Neural cell (in vitro differentiated cells): Measurements from ENCODE around the gene GGCT. TPM values are rescaled to one million over a fixed set of nuclear protein-coding genes. Genes with fewer than 3 reads are reported as not detected.

Source experiments
- H2AFZ ChIP-seq: fragments of 200-600, 300-800 bp; sonication (generic), shearing (Covaris generic); 2 replicates; pipeline ENCODE4 v1.6.0; 2014; ENCODE audit warnings: low read depth, mild to moderate bottlenecking, antibody characterized with exemption, low read length, moderate library complexity
- H3F3A ChIP-seq: fragments of 200-600 bp; shearing (Covaris generic); 2 replicates; pipeline ENCODE4 v1.6.1; 2016; ENCODE audit warnings: mild to moderate bottlenecking, moderate library complexity, mixed read lengths, antibody characterized with exemption, low read length; ENCODE audit not compliant: insufficient read depth, poor library complexity, severe bottlenecking
- H3K27ac ChIP-seq: fragments of 200-600, 300-800 bp; sonication (generic), shearing (Covaris generic); 2 replicates; pipeline ENCODE4 v1.5.1; 2014; ENCODE audit warnings: mild to moderate bottlenecking, low read length, moderate library complexity
- H3K27me3 ChIP-seq: fragments of 300-800, 200-600 bp; sonication (generic), shearing (Covaris generic); 2 replicates; pipeline ENCODE4 v1.6.0; 2014; ENCODE audit warnings: mild to moderate bottlenecking, low read depth, low read length, moderate library complexity; ENCODE audit not compliant: insufficient read depth
- H3K36me3 ChIP-seq: fragments of 300-800, 200-600 bp; sonication (generic), shearing (Covaris generic); 2 replicates; pipeline ENCODE4 v1.5.1; 2014; ENCODE audit warnings: mild to moderate bottlenecking, antibody characterized with exemption, low read length, moderate library complexity; ENCODE audit not compliant: insufficient read depth
- H3K4me2 ChIP-seq: fragments of 300-800, 200-600 bp; sonication (generic), shearing (Covaris generic); 2 replicates; pipeline ENCODE4 v1.6.0; 2014; ENCODE audit warnings: mild to moderate bottlenecking, low read length
- H3K4me3 ChIP-seq: fragments of 300-800, 200-600 bp; sonication (generic), shearing (Covaris generic); 2 replicates; pipeline ENCODE4 v1.5.1; 2014; ENCODE audit warnings: mild to moderate bottlenecking, low read length, moderate library complexity
- H3K79me2 ChIP-seq: fragments of 200-600 bp; shearing (Covaris generic); replicated peaks from 2 replicates; pipeline ENCODE4 v1.6.0; 2014; ENCODE audit warnings: mild to moderate bottlenecking, low read length, moderate library complexity; ENCODE audit not compliant: insufficient read depth
- H3K9ac ChIP-seq: fragments of 300-800, 200-600 bp; sonication (generic), shearing (Covaris generic); 2 replicates; pipeline ENCODE4 v1.6.1; 2016; ENCODE audit warnings: mild to moderate bottlenecking, low read length, mixed read lengths
- H3K9me2 ChIP-seq: fragments of 200-600 bp; shearing (Covaris generic); 2 replicates; pipeline ENCODE4 v1.6.1; 2016; ENCODE audit warnings: mild to moderate bottlenecking, low read length, mixed read lengths; ENCODE audit not compliant: insufficient read depth
- H3K9me3 ChIP-seq: fragments of 200-600, 300-800 bp; sonication (generic), shearing (Covaris generic); 2 replicates; pipeline ENCODE4 v1.6.1; 2016; ENCODE audit warnings: mild to moderate bottlenecking, mixed run types, low read length, moderate library complexity, mixed read lengths
- H4K20me1 ChIP-seq: fragments of 200-600 bp; shearing (Covaris generic); 2 replicates; pipeline ENCODE4 v1.6.1; 2016; ENCODE audit warnings: mild to moderate bottlenecking, mixed run types; ENCODE audit not compliant: insufficient read depth
- EP300 ChIP-seq: fragments of 450-650 bp; conservative IDR thresholded peaks from 2 replicates; pipeline ENCODE4 v1.6.1; 2014; ENCODE audit warnings: antibody characterized with exemption, mild to moderate bottlenecking, moderate library complexity; ENCODE audit not compliant: poor library complexity, severe bottlenecking
- EZH2 ChIP-seq: fragments of 200-600, 300-800 bp; shearing (Covaris generic), sonication (generic); IDR thresholded peaks from 2 replicates; pipeline ENCODE4 v1.6.1; 2014; ENCODE audit warnings: antibody characterized with exemption, low read length, borderline replicate concordance, mild to moderate bottlenecking; ENCODE audit not compliant: insufficient read depth, poor library complexity, severe bottlenecking
- MXI1 ChIP-seq: fragments of 450-650 bp; conservative IDR thresholded peaks from 2 replicates; pipeline ENCODE4 v1.6.1; 2014; ENCODE audit warnings: antibody characterized with exemption, mild to moderate bottlenecking; ENCODE audit not compliant: poor library complexity, severe bottlenecking
- POLR2AphosphoS5 ChIP-seq: IDR thresholded peaks from 2 replicates; pipeline ENCODE4 v1.6.1; 2012
- RAD21 ChIP-seq: fragments of 450-650 bp; conservative IDR thresholded peaks from 2 replicates; pipeline ENCODE4 v1.6.1; 2014; ENCODE audit warnings: antibody characterized with exemption, mild to moderate bottlenecking, moderate library complexity
- REST ChIP-seq: IDR thresholded peaks from 2 replicates; pipeline ENCODE4 v1.6.1; 2012; ENCODE audit warnings: borderline replicate concordance
- SMC3 ChIP-seq: fragments of 450-650 bp; conservative IDR thresholded peaks from 2 replicates; pipeline ENCODE4 v1.6.1; 2014; ENCODE audit warnings: antibody characterized with exemption, mild to moderate bottlenecking, moderate library complexity; ENCODE audit not compliant: poor library complexity
- TAF1 ChIP-seq: IDR thresholded peaks from 2 replicates; pipeline ENCODE4 v1.6.1; 2012; ENCODE audit warnings: low read depth
- polyA plus RNA-seq: library from polyadenylated mRNA; depleted of rRNA; stranded (reverse); fragments of >200 nt; gene quantifications from 2 replicates; pipeline ENCODE4 v1.2.3, GENCODE V29; 2014
- TF ChIP-seq, protein P1 (sequence below): fragments of 450-650 bp; IDR thresholded peaks from 2 replicates; pipeline ENCODE4 v1.5.1; 2014; ENCODE audit warnings: antibody characterized with exemption, mild to moderate bottlenecking, moderate library complexity; ENCODE audit not compliant: poor library complexity, severe bottlenecking

The GGCT gene
- polyA plus RNA-seq, 1 donor from 2014 or later = 39.8 TPM

GRCh38 chr7:30450983-30451497 lies 53.6 kb downstream of the GGCT start:
- Histone ChIP-seq H3K36me3 (no peaks in the 10 kb centered on the region), H4K20me1 (no peaks in the 10 kb centered on the region), H3K4me3 (no peak overlapping the region), H2AFZ (no peak overlapping the region), H3K9me3 (no peaks in the 10 kb centered on the region), H3K79me2 (no peaks in the 10 kb centered on the region), H3K9ac (no peak overlapping the region), H3K4me2 (no peak overlapping the region), H3F3A (no peaks in the 10 kb centered on the region), H3K27me3 (no peaks in the 10 kb centered on the region), H3K27ac (no peak overlapping the region), H3K9me2 (no peaks in the 10 kb centered on the region)
- TF ChIP-seq, protein P1, sequence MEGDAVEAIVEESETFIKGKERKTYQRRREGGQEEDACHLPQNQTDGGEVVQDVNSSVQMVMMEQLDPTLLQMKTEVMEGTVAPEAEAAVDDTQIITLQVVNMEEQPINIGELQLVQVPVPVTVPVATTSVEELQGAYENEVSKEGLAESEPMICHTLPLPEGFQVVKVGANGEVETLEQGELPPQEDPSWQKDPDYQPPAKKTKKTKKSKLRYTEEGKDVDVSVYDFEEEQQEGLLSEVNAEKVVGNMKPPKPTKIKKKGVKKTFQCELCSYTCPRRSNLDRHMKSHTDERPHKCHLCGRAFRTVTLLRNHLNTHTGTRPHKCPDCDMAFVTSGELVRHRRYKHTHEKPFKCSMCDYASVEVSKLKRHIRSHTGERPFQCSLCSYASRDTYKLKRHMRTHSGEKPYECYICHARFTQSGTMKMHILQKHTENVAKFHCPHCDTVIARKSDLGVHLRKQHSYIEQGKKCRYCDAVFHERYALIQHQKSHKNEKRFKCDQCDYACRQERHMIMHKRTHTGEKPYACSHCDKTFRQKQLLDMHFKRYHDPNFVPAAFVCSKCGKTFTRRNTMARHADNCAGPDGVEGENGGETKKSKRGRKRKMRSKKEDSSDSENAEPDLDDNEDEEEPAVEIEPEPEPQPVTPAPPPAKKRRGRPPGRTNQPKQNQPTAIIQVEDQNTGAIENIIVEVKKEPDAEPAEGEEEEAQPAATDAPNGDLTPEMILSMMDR = no peak
- TF ChIP-seq SMC3 (no peak), EZH2 (no peak), TAF1 (no peak), POLR2AphosphoS5 (no peak), RAD21 (no peak), MXI1 (no peak), REST (no peak), EP300 (no peak)

- Histone ChIP-seq H2AFZ (no peak overlapping the region), H3K27me3 (no peaks in the 10 kb centered on the region), H3K9me2 (no peaks in the 10 kb centered on the region), H3K4me2 (no peak overlapping the region), H3K79me2 (no peaks in the 10 kb centered on the region), H3F3A (no peaks in the 10 kb centered on the region), H3K36me3 (no peaks in the 10 kb centered on the region), H3K4me3 (no peak overlapping the region), H4K20me1 (no peaks in the 10 kb centered on the region), H3K9me3 (no peaks in the 10 kb centered on the region), H3K9ac (no peak overlapping the region), H3K27ac (no peak overlapping the region)
- TF ChIP-seq MXI1 (no peak), EZH2 (no peak), RAD21 (no peak), SMC3 (no peak), TAF1 (no peak), REST (no peak)
Measured at GRCh38 chr7:30450240-30450982, 54.2 kb downstream of the GGCT start.
